PC-9 (cell line): ENCODE results near the gene ZFR.
"Not testable (repeated sequence)": the region's sequence is repeated elsewhere in the genome, so short reads cannot be mapped to it uniquely, and the experiment has no call there.

Source experiments
- CTCF ChIP-seq: fragments of 200-600 bp; sonication (generic); conservative IDR thresholded peaks from 2 replicates; pipeline ENCODE4 v1.6.1; 2017; ENCODE audit warnings: mixed run types, antibody characterized with exemption, mild to moderate bottlenecking, moderate library complexity
- EZH2 ChIP-seq: fragments of 200-600 bp; sonication (generic); IDR thresholded peaks from 2 replicates; pipeline ENCODE4 v1.8.0; 2017; ENCODE audit warnings: antibody characterized with exemption, low read depth

GRCh38 chr5:32314152-32314488 lies 130.4 kb downstream of the ZFR start:
- TF ChIP-seq CTCF, EZH2: not testable (repeated sequence)
